HG03521 (cell line): Measurements from ENCODE around the gene C17orf107.

Experiments used
- ATAC-seq: cut with Tn5 transposase; IDR thresholded peaks from one replicate; pipeline ENCODE4 v1.9.1; 2021; ENCODE audit warnings: mild to moderate bottlenecking, moderate library complexity; ENCODE audit not compliant: unreplicated experiment

Gene C17orf107

DNA sequence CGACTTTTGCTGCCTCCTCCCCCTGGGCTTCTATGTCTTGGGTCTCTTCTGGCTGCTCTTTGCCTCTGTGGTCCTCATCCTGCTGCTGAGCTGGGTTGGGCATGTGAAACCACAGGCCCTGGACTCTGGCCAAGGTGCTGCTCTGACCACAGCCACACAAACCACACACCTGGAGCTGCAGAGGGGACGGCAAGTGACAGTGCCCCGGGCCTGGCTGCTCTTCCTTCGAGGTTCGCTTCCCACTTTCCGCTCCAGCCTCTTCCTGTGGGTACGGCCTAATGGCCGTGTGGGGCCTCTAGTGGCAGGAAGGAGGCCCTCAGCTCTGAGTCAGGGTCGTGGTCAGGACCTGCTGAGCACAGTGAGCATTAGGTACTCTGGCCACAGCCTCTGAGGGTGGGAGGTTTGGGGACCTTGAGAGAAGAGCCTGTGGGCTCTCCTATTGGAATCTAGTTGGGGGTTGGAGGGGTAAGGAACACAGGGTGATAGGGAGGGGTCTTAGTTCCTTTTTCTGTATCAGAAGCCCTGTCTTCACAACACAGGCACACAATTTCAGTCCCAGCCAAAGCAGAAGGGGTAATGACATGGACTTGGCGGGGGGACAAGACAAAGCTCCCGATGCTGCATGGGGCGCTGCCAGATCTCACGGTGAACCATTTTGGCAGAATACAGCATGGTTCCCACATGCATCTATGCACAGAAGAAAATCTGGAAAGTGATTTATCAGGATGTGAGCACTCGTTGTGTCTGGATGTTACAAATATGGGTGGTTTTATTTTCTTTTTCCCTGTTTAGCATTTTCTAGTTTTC lies 35.0 kb downstream of the C17orf107 start:
- no peak for ATAC-seq

DNA sequence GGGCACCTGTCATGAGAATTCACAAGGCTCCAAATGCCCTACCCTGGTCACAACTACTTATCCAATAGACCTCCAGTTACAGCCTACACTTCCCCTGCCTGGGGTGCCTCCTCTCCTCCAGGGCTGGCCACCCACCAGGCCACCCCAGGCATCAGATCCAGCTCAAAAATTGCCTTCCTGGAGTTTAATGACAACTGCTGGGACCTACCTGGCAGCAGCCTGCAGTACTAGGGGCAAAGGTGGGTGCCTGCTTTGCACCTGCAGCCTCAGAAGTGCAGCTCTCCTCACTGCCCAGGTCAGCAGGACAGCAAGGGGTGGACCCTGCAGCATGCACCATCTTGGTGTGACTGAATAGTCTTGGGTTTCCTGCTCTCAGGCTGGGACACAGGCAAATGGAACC lies 36.3 kb downstream of the C17orf107 start:
- no peak for ATAC-seq

DNA sequence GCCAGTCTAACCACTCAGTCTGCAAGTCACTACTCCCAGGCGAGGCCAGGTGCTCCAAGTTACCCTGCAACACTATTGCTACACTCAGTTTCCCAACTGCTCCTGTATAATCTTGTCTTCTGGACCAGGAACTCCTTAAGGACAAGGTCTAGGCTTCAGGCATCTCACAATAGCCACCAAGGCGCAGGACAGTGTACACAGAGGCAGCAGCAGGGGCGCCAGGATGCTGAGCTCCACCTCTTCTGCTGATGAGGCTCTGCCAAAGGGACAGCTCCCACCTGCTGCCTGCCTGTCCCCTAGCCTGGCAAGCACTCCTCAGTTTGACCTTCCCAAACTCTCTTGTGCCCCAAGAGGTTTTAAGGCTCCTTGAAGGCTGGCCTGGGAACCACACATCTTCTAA lies 37.1 kb downstream of the C17orf107 start:
- ATAC-seq, result no peak

GRCh38 chr17:4937553-4937952 lies 38.2 kb downstream of the C17orf107 start:
- no peak for ATAC-seq

- no peak for ATAC-seq
These were observed 38.7 kb downstream of the C17orf107 start for GRCh38 chr17:4938069-4938491.

GRCh38 chr17:4938688-4939545 lies 39.6 kb downstream of the C17orf107 start:
- ATAC-seq, result no peak

GRCh38 chr17:4939546-4939795 lies 40.1 kb downstream of the C17orf107 start:
- ATAC-seq, result no peak

- ATAC-seq, result peak; percentile 80
These were observed 40.6 kb downstream of the C17orf107 start, which contains the start of the genes RNF167 and SLC25A11 for GRCh38 chr17:4939796-4940554. Gene RNF167, plus strand, starts transcription at chr17:4940268. Its CDS starts 642 bp downstream, at chr17:4940910. Gene SLC25A11, minus strand, starts transcription at chr17:4940046. Its CDS starts 136 bp downstream, at chr17:4939910.

DNA sequence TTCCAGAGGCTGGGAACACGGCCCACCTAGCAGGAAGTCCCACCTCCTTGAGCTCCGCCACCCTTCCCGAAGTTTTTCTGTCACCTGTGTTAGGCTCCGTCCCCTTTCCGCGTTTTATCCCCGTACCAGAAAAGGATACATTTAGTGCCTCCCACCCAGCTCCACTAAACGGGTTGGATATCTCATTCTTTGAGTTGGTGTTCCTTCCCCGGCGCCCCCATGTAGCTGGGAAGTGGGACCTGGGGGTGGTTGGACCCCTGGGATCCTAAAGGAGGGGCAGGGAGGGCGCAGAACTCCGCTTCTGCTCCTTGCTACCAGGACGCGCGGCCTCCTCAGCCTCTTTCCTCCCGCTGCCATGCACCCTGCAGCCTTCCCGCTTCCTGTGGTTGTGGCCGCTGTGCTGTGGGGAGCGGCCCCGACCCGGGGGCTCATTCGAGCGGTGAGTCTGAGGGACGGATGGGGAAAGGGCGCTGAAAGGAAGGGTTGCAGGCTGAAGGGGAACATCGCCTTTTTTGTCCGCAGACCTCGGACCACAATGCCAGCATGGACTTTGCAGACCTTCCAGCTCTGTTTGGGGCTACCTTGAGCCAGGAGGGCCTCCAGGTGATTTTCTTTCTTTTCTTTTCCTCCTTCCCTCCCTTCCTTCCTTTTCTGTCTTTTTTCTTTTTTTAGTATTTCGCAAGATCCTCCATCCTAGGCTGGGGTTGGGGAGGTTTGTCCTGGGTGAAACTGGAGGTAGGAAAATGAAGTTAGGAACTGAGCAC lies 41.4 kb downstream of the C17orf107 start:
- ATAC-seq, result no peak

GRCh38 chr17:4941319-4941610 lies 41.9 kb downstream of the C17orf107 start:
- no peak for ATAC-seq

DNA sequence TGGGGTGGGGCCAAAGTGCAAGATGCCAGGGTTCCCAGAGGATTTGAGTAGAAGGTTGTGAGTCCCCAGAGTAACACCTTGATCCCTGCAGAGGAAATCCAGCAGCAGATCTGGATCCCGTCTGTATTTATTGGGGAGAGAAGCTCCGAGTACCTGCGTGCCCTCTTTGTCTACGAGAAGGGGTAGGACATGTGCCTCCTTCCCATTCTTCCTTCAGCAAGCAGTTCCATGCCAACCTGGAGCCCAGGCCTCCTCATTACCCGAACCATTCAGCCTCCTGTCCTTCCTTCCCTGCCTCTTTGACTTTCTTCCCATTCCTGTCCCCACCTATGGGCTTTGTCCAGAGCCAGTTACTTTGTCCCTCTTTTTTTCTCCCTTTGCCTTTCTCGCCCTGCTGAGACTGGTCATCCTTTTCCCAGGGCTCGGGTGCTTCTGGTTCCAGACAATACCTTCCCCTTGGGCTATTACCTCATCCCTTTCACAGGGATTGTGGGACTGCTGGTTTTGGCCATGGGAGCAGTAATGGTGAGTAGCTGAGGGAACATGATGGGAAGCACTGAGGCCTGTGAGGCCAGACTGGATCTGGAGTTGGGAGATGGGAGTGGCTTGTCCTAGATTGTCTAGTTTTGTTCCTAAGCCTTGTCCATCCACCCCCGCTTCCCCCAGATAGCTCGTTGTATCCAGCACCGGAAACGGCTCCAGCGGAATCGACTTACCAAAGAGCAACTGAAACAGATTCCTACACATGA lies 43.6 kb downstream of the C17orf107 start:
- no peak for ATAC-seq

DNA sequence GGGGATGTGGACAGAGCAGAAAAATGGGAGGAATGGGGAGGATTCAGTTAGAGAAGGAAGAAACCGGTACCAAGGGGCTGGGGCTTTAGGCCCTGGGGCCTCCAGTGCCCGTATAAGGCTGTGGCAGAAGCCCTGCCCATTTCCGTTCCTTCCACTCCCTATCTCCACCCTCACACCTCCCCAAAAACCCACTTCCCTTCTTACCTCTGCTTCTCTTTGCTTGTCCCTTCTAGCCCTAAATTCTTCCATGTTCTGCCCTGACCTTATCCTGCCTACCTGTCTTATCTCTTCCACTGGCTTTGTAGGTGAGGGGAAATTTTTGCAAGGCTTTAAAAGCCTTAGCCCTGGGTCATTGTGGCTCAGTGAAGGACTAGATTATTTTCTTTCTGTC lies 44.8 kb downstream of the C17orf107 start:
- no peak for ATAC-seq

DNA sequence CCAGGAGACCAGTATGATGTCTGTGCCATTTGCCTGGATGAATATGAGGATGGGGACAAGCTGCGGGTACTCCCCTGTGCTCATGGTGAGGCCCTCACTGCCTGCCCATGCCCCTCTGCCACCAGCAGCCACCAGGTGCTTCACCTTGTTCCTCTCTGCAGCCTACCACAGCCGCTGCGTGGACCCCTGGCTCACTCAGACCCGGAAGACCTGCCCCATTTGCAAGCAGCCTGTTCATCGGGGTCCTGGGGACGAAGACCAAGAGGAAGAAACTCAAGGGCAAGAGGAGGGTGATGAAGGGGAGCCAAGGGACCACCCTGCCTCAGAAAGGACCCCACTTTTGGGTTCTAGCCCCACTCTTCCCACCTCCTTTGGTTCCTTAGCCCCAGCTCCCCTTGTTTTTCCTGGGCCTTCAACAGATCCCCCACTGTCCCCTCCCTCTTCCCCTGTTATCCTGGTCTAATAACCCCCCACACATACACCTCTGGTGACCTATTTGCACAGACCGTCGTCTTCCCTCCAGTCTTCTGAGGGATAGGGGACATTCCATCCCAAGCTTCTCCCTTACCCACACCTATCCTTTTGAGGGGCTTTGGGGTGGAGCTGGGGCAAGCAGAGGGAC lies 45.3 kb downstream of the C17orf107 start:
- ATAC-seq, result no peak

DNA sequence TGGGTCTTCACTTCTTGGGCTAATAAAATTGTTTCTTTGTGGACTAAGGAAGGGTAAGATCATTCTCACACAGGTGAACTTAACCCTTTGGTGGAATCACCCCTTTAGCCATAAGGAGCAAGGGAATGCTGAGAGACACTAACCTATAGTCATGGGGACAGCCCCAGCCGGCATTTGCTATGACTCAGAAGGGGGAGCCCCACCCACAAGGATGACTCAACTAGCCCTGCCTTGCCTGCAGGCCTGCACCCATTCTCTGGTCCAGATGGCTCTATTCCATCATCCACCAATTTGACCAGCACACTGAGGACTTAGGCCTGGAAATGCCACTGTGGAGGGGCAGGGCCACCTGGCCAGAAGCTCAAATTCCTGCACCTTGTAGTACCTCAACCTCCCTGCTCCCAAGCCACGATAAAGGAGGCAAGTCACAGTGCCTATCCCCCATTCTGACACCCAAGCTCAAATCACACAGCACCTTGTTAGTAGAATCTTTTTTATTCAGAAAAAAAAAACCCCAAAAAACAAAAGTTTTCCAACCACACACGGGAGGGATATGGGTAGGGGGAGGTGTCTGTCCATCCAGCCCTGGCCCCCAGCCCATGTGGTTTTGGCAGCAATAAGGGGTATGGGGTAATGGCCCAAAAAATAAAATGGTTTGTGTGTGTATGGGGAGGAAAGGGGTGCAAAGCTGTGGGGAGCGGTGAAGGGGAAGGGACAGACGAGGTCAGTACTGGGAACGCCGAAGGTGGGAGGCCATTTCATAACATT lies 46.0 kb downstream of the C17orf107 start:
- no peak for ATAC-seq

DNA sequence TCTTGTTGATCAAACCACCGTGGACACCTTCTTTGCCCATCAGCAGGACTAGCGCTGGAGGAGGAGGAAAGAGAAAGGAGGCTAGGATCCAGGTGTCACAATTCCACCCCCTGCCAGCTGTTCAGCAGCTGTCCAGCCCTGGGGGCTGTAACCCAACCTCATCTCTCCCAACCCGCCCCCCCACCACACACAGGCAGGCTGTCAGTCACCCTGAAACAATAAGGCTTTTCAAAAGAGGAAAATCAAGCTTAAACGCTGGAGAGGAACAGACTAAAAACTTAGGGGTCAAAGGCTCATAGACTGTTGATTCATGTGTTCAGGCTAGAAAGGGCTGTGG lies 46.6 kb downstream of the C17orf107 start:
- ATAC-seq, result no peak

DNA sequence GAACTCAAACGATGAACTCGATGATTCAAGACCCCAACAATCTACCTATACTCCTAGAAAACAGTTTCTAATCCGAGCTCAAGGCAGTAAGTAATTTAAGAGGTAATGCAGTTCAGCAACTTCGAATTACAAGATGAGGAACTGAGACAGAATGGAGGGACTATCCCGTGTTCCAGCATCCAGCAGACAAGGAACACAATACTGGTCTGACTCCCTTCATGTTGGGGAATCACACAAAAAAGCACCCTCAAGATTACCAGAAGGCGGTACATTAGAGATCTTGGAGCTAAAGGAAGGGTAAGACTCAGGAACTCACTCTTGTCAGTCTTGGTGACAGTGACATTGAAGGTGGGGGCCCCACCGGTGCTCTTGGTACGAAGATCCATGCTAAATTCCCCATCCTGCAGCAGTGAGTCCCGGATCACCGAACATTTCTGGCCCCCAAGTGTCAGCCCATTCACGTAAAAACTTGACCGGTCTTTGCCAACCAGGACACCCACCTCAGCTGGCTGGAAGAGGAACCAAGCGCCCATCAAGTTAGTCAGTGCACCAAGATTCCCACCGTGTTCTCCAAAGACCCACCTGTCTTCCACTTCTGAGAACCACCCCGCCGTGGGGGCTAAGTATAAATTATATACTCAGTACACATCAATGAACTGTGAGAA lies 47.1 kb downstream of the C17orf107 start:
- ATAC-seq, result no peak

- ATAC-seq, result no peak
These were observed 47.7 kb downstream of the C17orf107 start for GRCh38 chr17:4947010-4947410.

GRCh38 chr17:4947411-4948165 lies 48.3 kb downstream of the C17orf107 start:
- ATAC-seq, result peak; percentile 4
